Left lung (tissue), 10 donors: ENCODE results near the gene PROM2. TPM values are rescaled to one million over a fixed set of nuclear protein-coding genes. Genes with fewer than 3 reads are reported as not detected.

Experiments
- ATAC-seq: fragments of 200-7000 bp; cut with Tn5 transposase; one replicate; pipeline ENCODE4 v1.9.1; 2020; ENCODE audit warnings: moderate library complexity
- DNase-seq, 4 donors: peaks; one replicate each; pipeline ENCODE4 v3.0.0-alpha.2; 2013 to 2020
- H3K27ac ChIP-seq, 2 donors: fragments of 200-600 bp; sonication (generic) in 1 of 2; one replicate each; pipeline versions ENCODE4 v1.5.0 to v1.8.0; 2020 to 2021
- H3K27me3 ChIP-seq, 2 donors: fragments of 200-600 bp; sonication (generic) in 1 of 2; one replicate each; pipeline versions ENCODE4 v1.5.0 to v1.8.0; 2020 to 2021
- H3K36me3 ChIP-seq, 2 donors: fragments of 200-600 bp; sonication (generic) in 1 of 2; one replicate each; pipeline versions ENCODE4 v1.5.0 to v1.8.0; 2020 to 2021
- H3K4me1 ChIP-seq, 2 donors: fragments of 200-600 bp; one replicate each; pipeline ENCODE4 v1.8.0; 2021
- H3K4me3 ChIP-seq, 2 donors: fragments of 200-600 bp; sonication (generic) in 1 of 2; one replicate each; pipeline versions ENCODE4 v1.5.0 to v1.8.0; 2020 to 2021; ENCODE audit warnings: mild to moderate bottlenecking in 1 of 2
- H3K9me3 ChIP-seq, 2 donors: fragments of 200-600 bp; sonication (generic) in 1 of 2; one replicate each; pipeline versions ENCODE4 v1.5.0 to v1.8.0; 2020 to 2021
- intact Hi-C, 2 donors: fragments of 100-400 bp; cut with DNase I; formaldehyde crosslinking; loops; one replicate each; pipeline versions ENCODE4 v1.11.2 to v1.14.2; 2022
- polyA plus RNA-seq, 6 donors: library from polyadenylated mRNA; unstranded; fragments of 120-200 nt; gene quantifications; one replicate each; pipeline ENCODE4 v1.2.1, GENCODE V29; 2013; ENCODE audit not compliant: insufficient read length in 6 of 6
- total RNA-seq, 2 donors: library from RNA; stranded (reverse); fragmentation: NEBNext Ultra II Directional; extraction: Animal tissue kit (Norgen Biotek cat#: 25700); gene quantifications; one replicate each; pipeline ENCODE4 v1.2.1, GENCODE V29; 2021
- TF ChIP-seq, protein P1 (sequence below), 2 donors: fragments of 200-600 bp; sonication (generic) in 1 of 2; IDR thresholded peaks; one replicate each; pipeline versions ENCODE4 v1.5.0 to v1.8.0; 2021; ENCODE audit warnings: antibody characterized with exemption in 2 of 2
- donor health status: DM: no; HTN: yes; CAD: no.
- donor health status: DM: no; HTN: no; CAD: no.

Gene PROM2
- total and polyA plus RNA-seq, 8 donors, result 5.6 to 16.4 (median 15.3) TPM

DNA sequence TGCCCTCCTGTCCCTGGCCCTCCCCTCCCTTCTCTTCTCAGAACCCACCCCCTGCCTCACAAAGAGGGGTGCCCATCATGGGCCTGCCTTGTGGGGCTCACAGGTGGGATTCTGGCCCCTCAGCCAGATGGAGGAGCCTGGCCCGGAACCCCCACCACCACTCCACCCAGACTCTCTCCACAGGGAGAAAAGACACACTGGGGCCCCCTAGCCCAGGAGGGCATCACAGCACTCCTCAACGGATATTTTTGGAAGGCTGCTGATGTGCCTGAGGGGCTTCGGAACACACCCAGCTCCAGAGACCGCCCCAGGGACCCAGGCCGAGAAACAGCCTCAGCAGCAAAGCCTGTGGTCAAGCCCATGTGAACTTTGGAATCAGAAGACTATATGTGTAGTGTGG lies 32.8 kb downstream of the PROM2 start:
- Histone ChIP-seq H3K27me3 (peaks cover 0 to 6% of the 10 kb centered on the region in 2 donors), H3K27ac (no peak overlapping the region), H3K9me3 (no peaks in the 10 kb centered on the region), H3K4me3 (no peak overlapping the region), H3K36me3 (no peaks in the 10 kb centered on the region), H3K4me1 (no peaks in the 10 kb centered on the region)
- intact Hi-C loops, result no loop called here
- ATAC-seq, result no peak
- TF ChIP-seq, protein P1, sequence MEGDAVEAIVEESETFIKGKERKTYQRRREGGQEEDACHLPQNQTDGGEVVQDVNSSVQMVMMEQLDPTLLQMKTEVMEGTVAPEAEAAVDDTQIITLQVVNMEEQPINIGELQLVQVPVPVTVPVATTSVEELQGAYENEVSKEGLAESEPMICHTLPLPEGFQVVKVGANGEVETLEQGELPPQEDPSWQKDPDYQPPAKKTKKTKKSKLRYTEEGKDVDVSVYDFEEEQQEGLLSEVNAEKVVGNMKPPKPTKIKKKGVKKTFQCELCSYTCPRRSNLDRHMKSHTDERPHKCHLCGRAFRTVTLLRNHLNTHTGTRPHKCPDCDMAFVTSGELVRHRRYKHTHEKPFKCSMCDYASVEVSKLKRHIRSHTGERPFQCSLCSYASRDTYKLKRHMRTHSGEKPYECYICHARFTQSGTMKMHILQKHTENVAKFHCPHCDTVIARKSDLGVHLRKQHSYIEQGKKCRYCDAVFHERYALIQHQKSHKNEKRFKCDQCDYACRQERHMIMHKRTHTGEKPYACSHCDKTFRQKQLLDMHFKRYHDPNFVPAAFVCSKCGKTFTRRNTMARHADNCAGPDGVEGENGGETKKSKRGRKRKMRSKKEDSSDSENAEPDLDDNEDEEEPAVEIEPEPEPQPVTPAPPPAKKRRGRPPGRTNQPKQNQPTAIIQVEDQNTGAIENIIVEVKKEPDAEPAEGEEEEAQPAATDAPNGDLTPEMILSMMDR (IDR thresholded peaks at IDR 0.05), result no peak
- no peak for DNase-seq

DNA sequence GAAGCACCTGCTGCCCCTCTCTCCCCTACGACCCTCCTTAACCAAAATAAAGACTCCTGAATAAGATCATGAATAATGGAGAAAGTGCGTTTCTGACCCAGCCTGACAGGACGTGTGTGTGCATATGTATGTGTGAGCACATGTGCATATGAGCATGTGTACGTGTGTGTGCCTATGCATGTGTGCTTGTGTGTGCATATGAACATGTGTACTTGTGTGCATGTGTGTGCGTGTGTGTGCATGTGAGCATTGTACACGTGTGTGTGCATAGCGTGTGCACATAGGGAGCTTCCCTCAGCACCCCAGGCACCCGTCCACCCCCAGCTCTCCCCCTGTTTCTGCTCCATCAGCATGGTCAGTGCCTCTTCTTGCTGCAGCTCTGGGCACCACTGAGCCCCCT lies 33.6 kb downstream of the PROM2 start:
- no peaks in the 10 kb centered on the region for H3K36me3 ChIP-seq
- intact Hi-C loops, result no loop called here
- ATAC-seq (no peak), DNase-seq (no peak)
- no peaks in the 10 kb centered on the region for H3K9me3 ChIP-seq
- H3K4me3 ChIP-seq, result no peak overlapping the region
- H3K27ac ChIP-seq, result no peak overlapping the region
- H3K4me1 ChIP-seq, result no peaks in the 10 kb centered on the region
- TF ChIP-seq, protein P1 (IDR thresholded peaks at IDR 0.05), result no peak
- peaks cover 0 to 6% of the 10 kb centered on the region in 2 donors for H3K27me3 ChIP-seq

DNA sequence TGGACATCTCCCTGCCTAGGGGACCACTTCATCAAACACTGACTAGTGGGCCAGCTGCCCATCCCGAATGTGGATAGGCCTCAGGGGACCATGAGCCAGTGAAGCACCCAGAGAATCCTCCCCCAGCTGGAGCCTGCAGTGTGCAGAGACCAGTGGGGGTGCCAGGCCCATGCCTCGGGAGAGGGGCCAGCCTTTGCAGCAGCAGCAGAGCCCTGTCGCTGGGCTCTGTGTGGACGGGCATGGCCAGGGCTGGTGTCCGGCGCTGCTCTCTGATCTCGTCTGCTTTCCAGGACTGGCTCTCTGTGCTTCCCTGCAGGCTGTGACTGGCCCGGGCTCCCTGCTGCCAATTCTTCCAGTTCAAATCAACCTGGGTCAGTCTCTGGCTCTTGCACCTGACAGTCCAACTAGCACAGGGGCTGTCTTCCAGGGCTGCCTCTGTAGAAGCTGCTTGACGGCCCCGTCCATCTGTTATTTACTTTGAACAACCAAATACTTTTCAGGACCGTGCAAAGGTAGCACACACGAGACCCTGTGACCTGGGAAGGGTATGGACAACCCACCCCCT lies 34.3 kb downstream of the PROM2 start:
- Histone ChIP-seq H3K27me3 (peaks cover 0 to 6% of the 10 kb centered on the region in 2 donors), H3K27ac (no peak overlapping the region), H3K9me3 (no peaks in the 10 kb centered on the region), H3K36me3 (no peaks in the 10 kb centered on the region), H3K4me3 (no peak overlapping the region), H3K4me1 (no peaks in the 10 kb centered on the region)
- ATAC-seq (no peak), DNase-seq (no peak)
- intact Hi-C loops, result no loop called here
- TF ChIP-seq, protein P1 (IDR thresholded peaks at IDR 0.05), result no peak

DNA sequence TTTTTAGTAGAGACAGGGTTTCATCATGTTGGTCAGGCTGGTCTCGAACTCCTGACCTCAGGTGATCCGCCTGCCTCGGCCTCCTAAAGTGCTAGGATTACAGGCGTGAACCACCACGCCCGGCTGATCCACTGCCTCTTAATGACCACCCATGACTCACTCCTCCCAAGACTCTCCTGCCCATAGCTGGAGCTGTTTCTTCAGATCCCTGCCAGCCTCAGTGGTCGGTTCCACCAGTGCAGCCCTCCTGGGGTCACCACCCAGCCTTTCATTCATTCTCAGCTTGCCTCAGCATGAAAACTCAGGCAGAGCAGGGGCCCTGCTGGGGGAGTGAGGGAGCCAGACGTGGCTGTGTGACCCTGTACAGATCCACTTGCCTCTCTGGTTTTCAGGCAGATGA lies 35.4 kb downstream of the PROM2 start:
- intact Hi-C loops, result no loop called here
- Histone ChIP-seq H3K4me3 (no peak overlapping the region), H3K4me1 (no peaks in the 10 kb centered on the region), H3K36me3 (no peaks in the 10 kb centered on the region), H3K27ac (no peak overlapping the region), H3K9me3 (no peaks in the 10 kb centered on the region), H3K27me3 (peaks cover 0 to 6% of the 10 kb centered on the region in 2 donors)
- no peak for ATAC-seq
- TF ChIP-seq, protein P1 (IDR thresholded peaks at IDR 0.05), result no peak
- no peak for DNase-seq

DNA sequence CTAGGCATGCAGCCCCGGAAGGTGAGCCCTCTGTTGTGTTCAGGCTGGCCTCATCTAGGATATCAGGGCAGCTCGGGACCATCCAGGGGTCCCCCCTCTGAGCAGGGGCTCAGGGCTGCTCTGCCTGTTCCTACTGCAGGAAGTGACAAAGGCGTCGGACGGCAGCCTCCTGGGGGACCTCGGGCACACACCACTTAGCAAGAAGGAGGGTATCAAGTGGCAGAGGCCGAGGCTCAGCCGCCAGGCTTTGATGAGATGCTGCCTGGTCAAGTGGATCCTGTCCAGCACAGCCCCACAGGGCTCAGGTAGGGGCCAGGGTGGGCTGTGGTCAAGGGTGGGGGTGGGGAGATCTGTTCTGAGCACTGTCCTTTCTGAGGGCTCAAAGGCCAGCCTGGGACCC lies 36.0 kb downstream of the PROM2 start:
- Histone ChIP-seq H3K27me3 (peaks cover 0 to 6% of the 10 kb centered on the region in 2 donors), H3K4me1 (no peaks in the 10 kb centered on the region), H3K4me3 (no peak overlapping the region), H3K9me3 (no peaks in the 10 kb centered on the region), H3K36me3 (no peaks in the 10 kb centered on the region), H3K27ac (no peak overlapping the region)
- DNase-seq (no peak), ATAC-seq (no peak)
- intact Hi-C loops, result no loop called here
- TF ChIP-seq, protein P1 (IDR thresholded peaks at IDR 0.05), result no peak
